ENCODE results near the gene CST4. TPM values are rescaled to one million over a fixed set of nuclear protein-coding genes. Genes with fewer than 3 reads are reported as not detected.
A peak's percentile ranks its signal among the peaks of the same experiment; 100 is the strongest.

Gene CST4
- total and polyA plus RNA-seq, 10 of the 15 experiments (the other 5 are each of a cell fraction or from before 2014, with no cell fraction given) = not detected

DNA sequence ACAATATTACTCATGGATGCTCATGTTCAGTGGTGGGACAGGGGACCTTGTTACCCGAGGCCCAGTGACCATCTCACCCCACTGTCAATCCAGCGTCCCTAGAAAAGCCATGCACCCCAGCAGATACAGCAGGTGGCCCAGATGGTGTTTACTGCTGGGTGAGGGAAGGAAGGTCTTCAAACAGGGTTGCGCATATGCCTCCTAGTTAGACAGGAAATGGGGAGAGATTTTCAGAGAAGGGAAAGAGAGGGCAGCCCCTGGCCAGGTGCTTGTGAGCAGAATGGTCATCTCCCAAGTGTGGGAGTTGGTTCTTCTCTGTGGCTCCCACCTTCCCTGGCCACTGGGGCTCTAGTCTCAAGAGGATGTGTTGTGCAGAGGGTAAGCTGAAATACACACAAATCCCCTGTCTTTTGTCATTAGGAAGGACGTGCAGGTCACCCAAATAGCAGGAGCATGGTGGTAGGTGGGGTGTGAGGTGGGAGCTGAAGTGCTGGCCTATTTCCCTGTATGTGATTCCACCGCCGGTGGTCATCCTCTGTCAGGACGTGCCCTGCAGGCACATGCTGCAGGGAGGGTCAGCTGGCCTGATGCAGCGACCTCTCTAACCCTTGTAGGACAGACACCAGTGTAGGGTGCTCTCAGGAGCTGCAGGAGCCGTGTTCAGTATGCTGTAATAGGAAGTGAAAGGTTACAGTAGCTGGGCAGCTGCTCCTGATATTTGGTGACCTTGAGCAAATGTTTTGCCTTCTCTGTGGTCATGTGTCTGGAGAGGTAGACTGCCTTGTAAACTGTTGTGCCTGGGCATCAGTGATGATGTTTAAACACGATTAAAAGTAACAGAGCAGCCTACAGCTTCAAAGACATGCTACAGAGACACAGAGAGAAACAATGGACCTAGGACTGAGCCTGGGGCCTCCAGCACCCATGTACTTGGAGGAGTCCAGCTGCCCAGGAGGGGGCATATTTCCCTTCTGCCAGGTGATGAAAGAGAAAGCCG lies 47.9 kb downstream of the CST4 start:
- H3K79me2 ChIP-seq (ENCODE audit: control insufficient read depth, insufficient read depth, low read length) = no peaks in the 10 kb centered on the region
- no peaks in the 10 kb centered on the region for H3K27me3 ChIP-seq (replicated peaks in 1 of 2; ENCODE audit: control insufficient read depth in 2 of 2, insufficient read depth in 2 of 2, low read length in 1 of 2)
- peaks cover 43% of the 10 kb centered on the region for H3K4me1 ChIP-seq (ENCODE audit: control insufficient read depth, insufficient read depth, low read length)
- no peak overlapping the region for H2AFZ ChIP-seq (ENCODE audit: control insufficient read depth, low read depth, low read length)
- H3K9ac ChIP-seq (ENCODE audit: control insufficient read depth, insufficient read depth, low read length) = no peak overlapping the region
- in situ Hi-C loops (cut with MboI) = no loop called here
- H3K4me3 ChIP-seq = no peak overlapping the region
- no peak overlapping the region for H3K27ac ChIP-seq (ENCODE audit: control insufficient read depth, insufficient read depth)
- ChIA-PET RAD21 (ENCODE audit: unreplicated experiment) (no interaction called here), SMC1A (ENCODE audit: uncharacterized antibody, unreplicated experiment) (no interaction called here), POLR2A (no interaction called here), CTCF (no interaction called here)
- H3K9me3 ChIP-seq (replicated peaks; ENCODE audit: control insufficient read depth, insufficient read depth, low read length) = no peaks in the 10 kb centered on the region; the same call in 1 of the 3 replicates
- 23% methylated on average over 11 of the region's 11 CpGs for WGBS (ENCODE audit: insufficient coverage, insufficient replicate concordance, low lambda C conversion rate, missing lambda C conversion rate)
- intact Hi-C loops (cut with micrococcal nuclease; ENCODE audit: unreplicated experiment) = no loop called here
- peak; percentile 8; the same call in 1 of the 3 replicates for ATAC-seq
- no peak for FAIRE-seq
- peak overlapping the region; percentile 12; the same call in 1 of the 2 replicates for H3K4me2 ChIP-seq (ENCODE audit: control insufficient read depth, insufficient read depth)
- no peaks in the 10 kb centered on the region for H3K36me3 ChIP-seq (ENCODE audit: control insufficient read depth in 2 of 2, insufficient read depth in 2 of 2, low read length in 1 of 2)
- BruUV-seq (replicated peaks) = no TSS peak
- H4K20me1 ChIP-seq (ENCODE audit: control insufficient read depth, insufficient read depth) = no peaks in the 10 kb centered on the region
- no peak for DNase-seq (ENCODE audit: low read depth, low spot score)
- TF ChIP-seq CTCF (IDR thresholded peaks at IDR 0.05 in 2 of 3, conservative IDR thresholded peaks at IDR 0.05 in 1 of 3; ENCODE audit: control insufficient read depth in 2 of 3, extremely low read depth in 1 of 3, insufficient read depth in 1 of 3, low read depth in 3 of 3, low read length in 3 of 3) = no peak
- TF ChIP-seq CREM (IDR thresholded peaks at IDR 0.05; ENCODE audit: low read depth) = no peak
- TF ChIP-seq CHD1 (IDR thresholded peaks at IDR 0.05; ENCODE audit: low read depth, low read length) = no peak
- no peak for TF ChIP-seq RB1 (IDR thresholded peaks at IDR 0.05; ENCODE audit: borderline replicate concordance)
- TF ChIP-seq, protein P1, sequence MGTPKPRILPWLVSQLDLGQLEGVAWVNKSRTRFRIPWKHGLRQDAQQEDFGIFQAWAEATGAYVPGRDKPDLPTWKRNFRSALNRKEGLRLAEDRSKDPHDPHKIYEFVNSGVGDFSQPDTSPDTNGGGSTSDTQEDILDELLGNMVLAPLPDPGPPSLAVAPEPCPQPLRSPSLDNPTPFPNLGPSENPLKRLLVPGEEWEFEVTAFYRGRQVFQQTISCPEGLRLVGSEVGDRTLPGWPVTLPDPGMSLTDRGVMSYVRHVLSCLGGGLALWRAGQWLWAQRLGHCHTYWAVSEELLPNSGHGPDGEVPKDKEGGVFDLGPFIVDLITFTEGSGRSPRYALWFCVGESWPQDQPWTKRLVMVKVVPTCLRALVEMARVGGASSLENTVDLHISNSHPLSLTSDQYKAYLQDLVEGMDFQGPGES (IDR thresholded peaks at IDR 0.05) = no peak
- 0 out of 2 replicates have a peak, but pooled peaks have one; percentile 13 for TF ChIP-seq SPI1 (IDR thresholded peaks at IDR 0.05; ENCODE audit: borderline replicate concordance, insufficient read depth, low read depth, low read length)
- no peak for TF ChIP-seq ESRRA (IDR thresholded peaks at IDR 0.05; ENCODE audit: low read length)
- no peak for TF ChIP-seq WRNIP1 (IDR thresholded peaks at IDR 0.05; ENCODE audit: borderline replicate concordance, low read depth, low read length)
- TF ChIP-seq NFYB (IDR thresholded peaks at IDR 0.05; ENCODE audit: insufficient read depth, low read depth, low read length) = no peak
- TF ChIP-seq RUNX3 (IDR thresholded peaks at IDR 0.05; ENCODE audit: low read length) = peak; percentile 7; the same call in 1 of the 2 replicates
- TF ChIP-seq, protein P2, sequence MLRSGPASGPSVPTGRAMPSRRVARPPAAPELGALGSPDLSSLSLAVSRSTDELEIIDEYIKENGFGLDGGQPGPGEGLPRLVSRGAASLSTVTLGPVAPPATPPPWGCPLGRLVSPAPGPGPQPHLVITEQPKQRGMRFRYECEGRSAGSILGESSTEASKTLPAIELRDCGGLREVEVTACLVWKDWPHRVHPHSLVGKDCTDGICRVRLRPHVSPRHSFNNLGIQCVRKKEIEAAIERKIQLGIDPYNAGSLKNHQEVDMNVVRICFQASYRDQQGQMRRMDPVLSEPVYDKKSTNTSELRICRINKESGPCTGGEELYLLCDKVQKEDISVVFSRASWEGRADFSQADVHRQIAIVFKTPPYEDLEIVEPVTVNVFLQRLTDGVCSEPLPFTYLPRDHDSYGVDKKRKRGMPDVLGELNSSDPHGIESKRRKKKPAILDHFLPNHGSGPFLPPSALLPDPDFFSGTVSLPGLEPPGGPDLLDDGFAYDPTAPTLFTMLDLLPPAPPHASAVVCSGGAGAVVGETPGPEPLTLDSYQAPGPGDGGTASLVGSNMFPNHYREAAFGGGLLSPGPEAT (IDR thresholded peaks at IDR 0.05; ENCODE audit: low read depth) = no peak
- TF ChIP-seq SMC3 (IDR thresholded peaks at IDR 0.05; ENCODE audit: borderline replicate concordance, low read length) = no peak
- no peak for TF ChIP-seq MEF2B (IDR thresholded peaks at IDR 0.05; ENCODE audit: partially characterized antibody, poor library complexity, severe bottlenecking)
- TF ChIP-seq GATAD2B (conservative IDR thresholded peaks at IDR 0.05; ENCODE audit: low read depth) = no peak
- no peak for TF ChIP-seq ZNF217 (IDR thresholded peaks at IDR 0.05)
- no peak for TF ChIP-seq TBL1XR1 (IDR thresholded peaks at IDR 0.05; ENCODE audit: low read depth, low read length)

Data from GM12878 (cell line).